ENCODE measurements around the gene TICRR.
"Not testable (repeated sequence)": the region's sequence is repeated elsewhere in the genome, so short reads cannot be mapped to it uniquely, and the experiment has no call there.

The TICRR gene

GRCh38 chr15:89531796-89532537, 43.3 kb upstream of the TICRR start:
- no peaks in the 10 kb centered on the region for H3K36me3 Mint-ChIP-seq (ENCODE audit: low read depth)
- no peak overlapping the region for H3K27ac Mint-ChIP-seq
- peaks cover 22% of the 10 kb centered on the region for H3K9me3 Mint-ChIP-seq
- H3K27me3 Mint-ChIP-seq (ENCODE audit: low read depth, poor library complexity), result peaks cover 35% of the 10 kb centered on the region
- no peak for DNase-seq
- no peaks in the 10 kb centered on the region for H3K4me1 Mint-ChIP-seq
- no peak overlapping the region for H3K4me3 Mint-ChIP-seq
- TF ChIP-seq, protein P1, sequence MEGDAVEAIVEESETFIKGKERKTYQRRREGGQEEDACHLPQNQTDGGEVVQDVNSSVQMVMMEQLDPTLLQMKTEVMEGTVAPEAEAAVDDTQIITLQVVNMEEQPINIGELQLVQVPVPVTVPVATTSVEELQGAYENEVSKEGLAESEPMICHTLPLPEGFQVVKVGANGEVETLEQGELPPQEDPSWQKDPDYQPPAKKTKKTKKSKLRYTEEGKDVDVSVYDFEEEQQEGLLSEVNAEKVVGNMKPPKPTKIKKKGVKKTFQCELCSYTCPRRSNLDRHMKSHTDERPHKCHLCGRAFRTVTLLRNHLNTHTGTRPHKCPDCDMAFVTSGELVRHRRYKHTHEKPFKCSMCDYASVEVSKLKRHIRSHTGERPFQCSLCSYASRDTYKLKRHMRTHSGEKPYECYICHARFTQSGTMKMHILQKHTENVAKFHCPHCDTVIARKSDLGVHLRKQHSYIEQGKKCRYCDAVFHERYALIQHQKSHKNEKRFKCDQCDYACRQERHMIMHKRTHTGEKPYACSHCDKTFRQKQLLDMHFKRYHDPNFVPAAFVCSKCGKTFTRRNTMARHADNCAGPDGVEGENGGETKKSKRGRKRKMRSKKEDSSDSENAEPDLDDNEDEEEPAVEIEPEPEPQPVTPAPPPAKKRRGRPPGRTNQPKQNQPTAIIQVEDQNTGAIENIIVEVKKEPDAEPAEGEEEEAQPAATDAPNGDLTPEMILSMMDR (IDR thresholded peaks at IDR 0.05), result no peak

- DNase-seq, result no peak
- Mint-ChIP-seq H3K9me3 (peaks cover 34% of the 10 kb centered on the region), H3K4me3 (no peak overlapping the region), H3K27me3 (ENCODE audit: low read depth, poor library complexity) (peaks cover 34% of the 10 kb centered on the region), H3K36me3 (ENCODE audit: low read depth) (peaks cover 5% of the 10 kb centered on the region), H3K27ac (no peak overlapping the region), H3K4me1 (no peaks in the 10 kb centered on the region)
- TF ChIP-seq, protein P1 (IDR thresholded peaks at IDR 0.05), result no peak
Observed at GRCh38 chr15:89533861-89534544, 41.3 kb upstream of the TICRR start.

GRCh38 chr15:89539027-89539426, 36.2 kb upstream of the TICRR start:
- H3K4me1 Mint-ChIP-seq, result no peaks in the 10 kb centered on the region
- H3K27ac Mint-ChIP-seq, result no peak overlapping the region
- TF ChIP-seq, protein P1 (IDR thresholded peaks at IDR 0.05), result no peak
- no peak for DNase-seq
- H3K27me3 Mint-ChIP-seq (ENCODE audit: low read depth, poor library complexity), result peaks cover 67% of the 10 kb centered on the region
- no peak overlapping the region for H3K4me3 Mint-ChIP-seq
- H3K36me3 Mint-ChIP-seq (ENCODE audit: low read depth), result peaks cover 5% of the 10 kb centered on the region
- peaks cover 40% of the 10 kb centered on the region for H3K9me3 Mint-ChIP-seq

DNA sequence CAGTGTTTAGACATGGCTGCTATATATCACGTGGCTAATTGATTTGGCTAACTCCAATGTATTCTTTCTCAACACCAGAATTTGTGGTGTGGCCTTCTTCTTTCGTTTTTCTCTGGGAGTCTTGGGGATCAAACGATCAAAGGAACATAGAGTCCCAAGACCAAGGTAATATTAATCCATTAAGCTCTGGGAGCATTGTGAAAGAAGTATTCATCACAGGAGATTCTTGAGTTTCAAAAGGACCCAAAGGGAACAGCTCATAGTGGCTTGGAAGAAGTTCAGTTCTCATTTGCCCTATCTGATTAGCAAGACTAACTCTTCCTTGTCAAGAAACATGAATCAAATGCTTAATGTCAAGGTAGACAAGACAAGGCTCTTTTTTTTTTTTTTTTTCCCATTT, 32.9 kb upstream of the TICRR start:
- Mint-ChIP-seq H3K36me3 (ENCODE audit: low read depth) (peaks cover 5% of the 10 kb centered on the region), H3K27ac (no peak overlapping the region), H3K27me3 (ENCODE audit: low read depth, poor library complexity) (peaks cover 64% of the 10 kb centered on the region), H3K4me1 (no peaks in the 10 kb centered on the region), H3K4me3 (no peak overlapping the region), H3K9me3 (peaks cover 20% of the 10 kb centered on the region)
- DNase-seq, result no peak
- TF ChIP-seq, protein P1 (IDR thresholded peaks at IDR 0.05), result no peak

DNA sequence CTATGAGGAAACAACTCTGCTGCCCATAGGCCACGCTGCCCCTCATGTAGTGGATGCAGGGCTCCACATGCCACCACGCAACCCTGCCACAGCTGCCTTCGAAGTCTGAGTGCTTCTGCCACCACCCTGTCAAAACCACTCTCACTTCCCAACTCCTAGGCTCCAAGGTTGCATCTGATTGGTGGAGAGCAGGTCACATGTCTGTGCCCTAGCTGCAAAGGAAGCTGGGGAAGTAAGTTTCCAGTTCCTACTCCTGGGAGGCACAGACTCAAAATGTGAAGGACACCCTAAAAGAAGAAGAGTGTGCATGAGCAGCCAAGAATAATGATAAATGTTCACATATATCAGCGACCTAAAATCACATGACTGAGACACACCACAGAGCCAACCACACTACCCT, 31.9 kb upstream of the TICRR start:
- H3K27me3 Mint-ChIP-seq (ENCODE audit: low read depth, poor library complexity), result peaks cover 65% of the 10 kb centered on the region
- peaks cover 15% of the 10 kb centered on the region for H3K9me3 Mint-ChIP-seq
- no peak for DNase-seq
- no peak overlapping the region for H3K4me3 Mint-ChIP-seq
- no peaks in the 10 kb centered on the region for H3K4me1 Mint-ChIP-seq
- TF ChIP-seq, protein P1 (IDR thresholded peaks at IDR 0.05), result no peak
- no peaks in the 10 kb centered on the region for H3K36me3 Mint-ChIP-seq (ENCODE audit: low read depth)
- H3K27ac Mint-ChIP-seq, result no peak overlapping the region

DNA sequence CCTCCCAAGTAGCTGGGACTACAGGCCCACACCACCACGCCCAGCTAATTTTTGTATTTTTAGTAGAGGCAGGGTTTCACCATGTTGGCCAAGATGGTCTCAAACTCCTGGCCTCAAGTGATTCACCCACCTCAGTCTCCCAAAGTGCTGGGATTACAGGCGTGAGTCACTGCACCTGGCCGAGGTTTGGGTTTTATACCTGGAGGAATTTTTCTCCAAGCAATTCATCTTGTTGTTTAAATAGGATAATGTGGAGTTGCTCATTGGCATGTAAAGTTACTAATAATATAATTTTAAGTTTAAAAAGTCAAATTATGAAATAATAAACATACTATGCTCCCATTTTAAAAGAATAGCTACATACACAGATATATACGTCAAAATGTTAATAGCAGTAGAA, 26.1 kb upstream of the TICRR start:
- H3K4me3 Mint-ChIP-seq; H3K9me3 Mint-ChIP-seq; DNase-seq; H3K27ac Mint-ChIP-seq; H3K36me3 Mint-ChIP-seq (ENCODE audit: low read depth): not testable (repeated sequence)
- Mint-ChIP-seq H3K4me1 (peaks cover 11% of the 10 kb centered on the region), H3K27me3 (ENCODE audit: low read depth, poor library complexity) (peaks cover 34% of the 10 kb centered on the region)
